Stimulated activated CD8-positive, alpha-beta memory T cell treated with anti-CD3 and anti-CD28 coated beads, Interleukin-7, amount 100 ng/mL, for 4 hours (primary cell): ENCODE results near the gene ABI3.
"Not testable (repeated sequence)": the region's sequence is repeated elsewhere in the genome, so short reads cannot be mapped to it uniquely, and the experiment has no call there.

Source experiments
- DNase-seq, 2 donors: peaks; one replicate each; pipeline ENCODE4 v3.0.0-alpha.2; 2020; ENCODE audit warnings: low read depth in 2 of 2

Gene ABI3

GRCh38 chr17:49252148-49252695 is 41.7 kb downstream of the ABI3 start:
- no peak for DNase-seq

DNA sequence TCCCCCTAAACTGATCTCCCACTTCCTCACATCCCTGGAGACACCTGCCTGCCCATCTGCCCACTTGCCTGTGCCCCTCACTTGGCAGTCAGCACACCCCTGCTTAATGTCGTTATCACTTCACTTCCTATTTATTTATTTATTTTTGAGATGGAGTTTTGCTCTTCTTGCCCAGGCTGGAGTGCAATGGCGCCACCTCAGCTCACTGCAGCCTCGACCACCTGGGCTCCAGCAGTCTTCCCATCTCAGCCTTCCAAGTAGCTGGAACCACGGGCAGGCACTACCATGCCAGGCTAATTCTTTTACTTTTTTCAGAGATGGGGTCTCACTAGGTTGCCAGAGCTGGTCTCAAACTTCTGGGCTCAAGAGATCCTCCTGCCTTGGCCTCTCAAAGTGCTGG is 43.6 kb downstream of the ABI3 start:
- no peak for DNase-seq

DNA sequence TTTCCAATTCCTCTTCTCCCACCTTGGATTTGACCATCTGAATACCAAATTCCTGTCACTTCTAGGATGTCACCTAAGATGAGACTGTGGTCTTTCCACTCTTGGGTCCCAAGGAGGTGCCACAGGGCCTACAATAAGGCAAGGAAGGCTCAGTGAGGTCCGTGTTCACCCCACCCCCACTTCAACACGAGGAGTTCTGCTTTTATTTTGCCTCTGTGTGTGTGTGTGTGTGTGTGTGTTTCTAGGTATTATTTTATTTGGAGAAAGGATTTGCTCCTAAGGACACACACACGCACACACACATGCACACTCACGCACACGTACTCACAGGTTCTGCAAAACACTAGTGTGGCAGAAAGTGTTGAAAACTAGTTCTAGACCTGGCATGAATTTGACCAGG is 44.6 kb downstream of the ABI3 start:
- no peak for DNase-seq

GRCh38 chr17:49258394-49258793 is 47.9 kb downstream of the ABI3 start:
- no peak for DNase-seq

DNA sequence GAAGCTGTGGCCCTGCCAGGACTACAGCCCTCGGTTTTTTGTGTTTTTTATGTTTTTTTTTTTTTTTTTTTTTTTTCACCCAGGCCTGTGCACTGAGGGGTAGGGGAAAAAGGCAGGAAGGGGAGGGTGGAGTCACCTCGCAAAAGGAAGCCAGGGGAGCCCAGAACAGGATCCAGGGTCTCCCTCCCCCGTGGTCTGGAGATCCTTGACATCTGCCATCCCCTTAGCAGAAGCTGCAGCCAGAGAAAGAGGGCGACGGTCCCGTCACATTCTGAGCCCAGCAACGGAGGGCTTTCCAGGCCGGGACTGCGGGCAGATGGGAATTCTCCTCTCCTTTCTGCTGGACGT is 49.1 kb downstream of the ABI3 start:
- no peak for DNase-seq

DNA sequence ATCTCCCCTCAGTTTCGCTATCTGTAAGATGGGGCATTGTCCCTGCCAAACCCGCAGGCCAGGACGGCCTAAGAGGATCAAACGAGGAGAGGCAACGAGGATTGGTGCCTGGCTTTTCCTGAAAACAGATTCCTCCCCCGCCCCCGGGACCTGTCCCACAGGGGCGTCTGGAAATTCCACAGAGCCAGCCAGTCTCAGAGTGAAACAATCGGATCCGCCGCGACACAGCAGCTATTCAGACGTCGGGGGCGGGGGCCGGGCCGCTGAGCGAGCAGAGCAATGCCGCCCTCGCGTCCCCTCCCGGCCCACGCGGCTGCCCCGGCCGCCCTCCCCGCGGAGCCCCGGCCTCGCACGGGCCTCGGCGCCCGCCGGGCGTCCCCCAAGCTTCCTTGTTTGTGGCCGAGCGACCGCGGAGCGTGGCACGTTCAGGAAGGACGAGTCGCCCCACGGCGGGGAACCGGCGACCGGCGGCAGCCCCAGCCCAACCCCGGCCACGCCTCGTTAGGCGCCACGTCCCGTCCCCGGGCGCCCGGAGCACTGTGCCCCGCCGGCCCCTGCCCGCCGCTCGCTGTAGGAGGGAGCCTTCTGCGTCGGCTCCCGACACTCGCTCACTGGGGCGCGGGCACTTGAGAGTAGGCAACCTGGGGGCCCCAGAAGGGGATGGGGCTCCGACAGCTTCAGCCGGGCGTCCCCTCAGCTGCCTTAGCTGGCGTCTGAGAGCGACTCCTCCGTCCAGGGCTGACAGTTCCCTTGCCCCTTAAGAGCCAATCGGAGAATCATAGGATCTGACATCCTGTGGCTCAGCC is 49.7 kb downstream of the ABI3 start:
- DNase-seq: peak; percentile 28 to 71

DNA sequence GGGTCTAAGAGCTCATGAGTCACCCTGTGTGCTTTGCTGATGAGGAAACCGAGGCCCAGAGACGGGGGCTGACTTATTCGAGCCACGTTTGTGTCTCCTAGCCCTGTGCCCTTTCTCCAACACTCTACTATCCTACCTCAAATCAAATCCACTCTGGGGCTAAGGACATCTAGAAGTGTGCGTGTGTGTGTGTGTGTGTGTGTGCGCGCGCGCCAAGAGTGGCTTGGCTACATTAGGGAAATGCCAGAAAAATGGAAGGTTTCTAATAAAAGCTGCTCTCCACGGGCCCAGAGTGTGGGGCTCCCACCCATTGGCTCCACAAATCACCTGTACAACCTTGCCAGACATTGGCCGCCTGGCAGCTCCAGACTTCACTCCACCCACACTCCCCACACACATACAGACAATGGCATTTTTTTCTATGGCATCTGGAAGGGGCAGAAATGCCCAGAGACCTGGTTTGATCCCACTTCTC is 50.3 kb downstream of the ABI3 start:
- peak in 1 of 2 donors; percentile 43 for DNase-seq

GRCh38 chr17:49261540-49261939 is 51.0 kb downstream of the ABI3 start:
- not testable (repeated sequence) for DNase-seq

DNA sequence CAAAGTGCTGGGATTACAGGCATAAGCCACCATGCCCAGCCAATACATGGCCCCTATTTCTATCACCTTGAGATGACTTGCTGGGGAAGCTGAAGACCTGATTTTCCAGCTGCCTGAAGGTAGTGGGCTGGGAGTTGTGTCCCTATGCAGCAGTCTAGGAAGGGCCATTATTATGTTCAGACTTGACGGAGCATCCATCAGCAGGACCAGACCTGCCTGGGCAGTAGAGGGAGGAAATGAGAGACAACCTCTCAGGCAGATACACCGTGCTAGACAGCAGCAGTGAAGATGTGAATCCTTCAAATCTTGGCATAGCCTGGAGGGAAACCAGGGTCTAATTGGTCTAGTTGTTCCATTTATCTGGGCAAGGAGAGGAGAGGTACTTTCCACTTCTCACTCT is 55.7 kb downstream of the ABI3 start:
- DNase-seq: no peak

DNA sequence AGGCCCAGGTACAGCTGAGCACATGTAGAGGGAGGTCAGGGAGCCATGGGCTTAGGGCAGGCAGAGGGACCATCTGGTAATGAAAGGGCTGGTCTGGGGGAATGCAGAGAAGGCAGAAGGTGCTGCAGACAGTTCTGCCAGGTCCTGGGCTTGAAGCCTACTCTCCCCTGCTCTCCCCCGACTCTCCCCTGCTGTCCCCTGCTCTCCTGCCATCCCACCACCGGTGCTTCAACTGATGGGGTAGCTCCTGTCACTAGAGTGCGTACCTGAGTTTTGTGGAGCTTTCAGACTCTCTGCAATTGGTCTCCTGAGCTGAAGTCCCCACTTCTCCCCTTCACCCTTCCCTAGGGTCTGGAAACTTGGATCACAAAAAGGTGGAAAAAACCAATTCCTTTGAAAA is 57.4 kb downstream of the ABI3 start:
- DNase-seq: no peak

- no peak for DNase-seq
Observed at GRCh38 chr17:49269356-49269755, 58.8 kb downstream of the ABI3 start.
